ENCODE measurements around the gene PARD3B. TPM values are rescaled to one million over a fixed set of nuclear protein-coding genes. Genes with fewer than 3 reads are reported as not detected.

The PARD3B gene
- total and polyA plus RNA-seq, 2 of the 8 experiments (the other 6 are each of a cell fraction or from before 2014, with no cell fraction given), result 1.2 to 5.7 TPM

DNA sequence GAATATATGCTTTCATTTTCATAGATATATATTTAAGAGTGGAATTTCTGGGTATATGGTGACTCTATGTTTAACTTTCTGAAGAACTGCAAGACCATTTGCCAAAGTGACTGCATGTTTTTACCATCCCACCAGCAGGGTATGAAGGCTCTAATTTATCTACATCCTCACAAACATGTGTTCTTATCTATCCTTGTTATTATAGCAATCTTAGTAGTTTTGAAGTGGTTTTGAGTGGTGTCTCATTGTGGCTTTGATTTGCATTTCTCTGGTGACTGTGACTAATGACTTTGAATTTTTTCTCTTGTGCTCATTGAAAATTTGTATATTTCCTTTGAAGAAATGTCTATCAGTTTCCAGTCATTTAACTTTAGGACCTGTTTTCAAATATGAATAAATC lies 826.9 kb downstream of the PARD3B start (continued):
- TF ChIP-seq, protein P1, sequence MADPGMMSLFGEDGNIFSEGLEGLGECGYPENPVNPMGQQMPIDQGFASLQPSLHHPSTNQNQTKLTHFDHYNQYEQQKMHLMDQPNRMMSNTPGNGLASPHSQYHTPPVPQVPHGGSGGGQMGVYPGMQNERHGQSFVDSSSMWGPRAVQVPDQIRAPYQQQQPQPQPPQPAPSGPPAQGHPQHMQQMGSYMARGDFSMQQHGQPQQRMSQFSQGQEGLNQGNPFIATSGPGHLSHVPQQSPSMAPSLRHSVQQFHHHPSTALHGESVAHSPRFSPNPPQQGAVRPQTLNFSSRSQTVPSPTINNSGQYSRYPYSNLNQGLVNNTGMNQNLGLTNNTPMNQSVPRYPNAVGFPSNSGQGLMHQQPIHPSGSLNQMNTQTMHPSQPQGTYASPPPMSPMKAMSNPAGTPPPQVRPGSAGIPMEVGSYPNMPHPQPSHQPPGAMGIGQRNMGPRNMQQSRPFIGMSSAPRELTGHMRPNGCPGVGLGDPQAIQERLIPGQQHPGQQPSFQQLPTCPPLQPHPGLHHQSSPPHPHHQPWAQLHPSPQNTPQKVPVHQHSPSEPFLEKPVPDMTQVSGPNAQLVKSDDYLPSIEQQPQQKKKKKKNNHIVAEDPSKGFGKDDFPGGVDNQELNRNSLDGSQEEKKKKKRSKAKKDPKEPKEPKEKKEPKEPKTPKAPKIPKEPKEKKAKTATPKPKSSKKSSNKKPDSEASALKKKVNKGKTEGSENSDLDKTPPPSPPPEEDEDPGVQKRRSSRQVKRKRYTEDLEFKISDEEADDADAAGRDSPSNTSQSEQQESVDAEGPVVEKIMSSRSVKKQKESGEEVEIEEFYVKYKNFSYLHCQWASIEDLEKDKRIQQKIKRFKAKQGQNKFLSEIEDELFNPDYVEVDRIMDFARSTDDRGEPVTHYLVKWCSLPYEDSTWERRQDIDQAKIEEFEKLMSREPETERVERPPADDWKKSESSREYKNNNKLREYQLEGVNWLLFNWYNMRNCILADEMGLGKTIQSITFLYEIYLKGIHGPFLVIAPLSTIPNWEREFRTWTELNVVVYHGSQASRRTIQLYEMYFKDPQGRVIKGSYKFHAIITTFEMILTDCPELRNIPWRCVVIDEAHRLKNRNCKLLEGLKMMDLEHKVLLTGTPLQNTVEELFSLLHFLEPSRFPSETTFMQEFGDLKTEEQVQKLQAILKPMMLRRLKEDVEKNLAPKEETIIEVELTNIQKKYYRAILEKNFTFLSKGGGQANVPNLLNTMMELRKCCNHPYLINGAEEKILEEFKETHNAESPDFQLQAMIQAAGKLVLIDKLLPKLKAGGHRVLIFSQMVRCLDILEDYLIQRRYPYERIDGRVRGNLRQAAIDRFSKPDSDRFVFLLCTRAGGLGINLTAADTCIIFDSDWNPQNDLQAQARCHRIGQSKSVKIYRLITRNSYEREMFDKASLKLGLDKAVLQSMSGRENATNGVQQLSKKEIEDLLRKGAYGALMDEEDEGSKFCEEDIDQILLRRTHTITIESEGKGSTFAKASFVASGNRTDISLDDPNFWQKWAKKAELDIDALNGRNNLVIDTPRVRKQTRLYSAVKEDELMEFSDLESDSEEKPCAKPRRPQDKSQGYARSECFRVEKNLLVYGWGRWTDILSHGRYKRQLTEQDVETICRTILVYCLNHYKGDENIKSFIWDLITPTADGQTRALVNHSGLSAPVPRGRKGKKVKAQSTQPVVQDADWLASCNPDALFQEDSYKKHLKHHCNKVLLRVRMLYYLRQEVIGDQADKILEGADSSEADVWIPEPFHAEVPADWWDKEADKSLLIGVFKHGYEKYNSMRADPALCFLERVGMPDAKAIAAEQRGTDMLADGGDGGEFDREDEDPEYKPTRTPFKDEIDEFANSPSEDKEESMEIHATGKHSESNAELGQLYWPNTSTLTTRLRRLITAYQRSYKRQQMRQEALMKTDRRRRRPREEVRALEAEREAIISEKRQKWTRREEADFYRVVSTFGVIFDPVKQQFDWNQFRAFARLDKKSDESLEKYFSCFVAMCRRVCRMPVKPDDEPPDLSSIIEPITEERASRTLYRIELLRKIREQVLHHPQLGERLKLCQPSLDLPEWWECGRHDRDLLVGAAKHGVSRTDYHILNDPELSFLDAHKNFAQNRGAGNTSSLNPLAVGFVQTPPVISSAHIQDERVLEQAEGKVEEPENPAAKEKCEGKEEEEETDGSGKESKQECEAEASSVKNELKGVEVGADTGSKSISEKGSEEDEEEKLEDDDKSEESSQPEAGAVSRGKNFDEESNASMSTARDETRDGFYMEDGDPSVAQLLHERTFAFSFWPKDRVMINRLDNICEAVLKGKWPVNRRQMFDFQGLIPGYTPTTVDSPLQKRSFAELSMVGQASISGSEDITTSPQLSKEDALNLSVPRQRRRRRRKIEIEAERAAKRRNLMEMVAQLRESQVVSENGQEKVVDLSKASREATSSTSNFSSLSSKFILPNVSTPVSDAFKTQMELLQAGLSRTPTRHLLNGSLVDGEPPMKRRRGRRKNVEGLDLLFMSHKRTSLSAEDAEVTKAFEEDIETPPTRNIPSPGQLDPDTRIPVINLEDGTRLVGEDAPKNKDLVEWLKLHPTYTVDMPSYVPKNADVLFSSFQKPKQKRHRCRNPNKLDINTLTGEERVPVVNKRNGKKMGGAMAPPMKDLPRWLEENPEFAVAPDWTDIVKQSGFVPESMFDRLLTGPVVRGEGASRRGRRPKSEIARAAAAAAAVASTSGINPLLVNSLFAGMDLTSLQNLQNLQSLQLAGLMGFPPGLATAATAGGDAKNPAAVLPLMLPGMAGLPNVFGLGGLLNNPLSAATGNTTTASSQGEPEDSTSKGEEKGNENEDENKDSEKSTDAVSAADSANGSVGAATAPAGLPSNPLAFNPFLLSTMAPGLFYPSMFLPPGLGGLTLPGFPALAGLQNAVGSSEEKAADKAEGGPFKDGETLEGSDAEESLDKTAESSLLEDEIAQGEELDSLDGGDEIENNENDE (IDR thresholded peaks at IDR 0.05; ENCODE audit: insufficient replicate concordance, low read length), result no peak
- TF ChIP-seq CBX5 (IDR thresholded peaks at IDR 0.05; ENCODE audit: low read depth, low read length) (no peak), TAF7 (optimal IDR thresholded peaks at IDR 0.05; ENCODE audit: borderline replicate concordance, low read depth, low read length) (no peak), CREB1 (IDR thresholded peaks at IDR 0.05) (no peak)
- TF ChIP-seq, protein P2, sequence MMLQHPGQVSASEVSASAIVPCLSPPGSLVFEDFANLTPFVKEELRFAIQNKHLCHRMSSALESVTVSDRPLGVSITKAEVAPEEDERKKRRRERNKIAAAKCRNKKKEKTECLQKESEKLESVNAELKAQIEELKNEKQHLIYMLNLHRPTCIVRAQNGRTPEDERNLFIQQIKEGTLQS (IDR thresholded peaks at IDR 0.05; ENCODE audit: insufficient read depth, low read depth, low read length), result no peak

All from H1 (cell line).